Thyroid gland (tissue), 4 donors: ENCODE measurements around the gene ZNF22.

ENCODE experiments used
- POLR2A ChIP-seq, 2 donors: fragments of 450-650 bp; IDR thresholded peaks; one replicate each; pipeline ENCODE4 v1.6.1; 2017; ENCODE audit warnings: antibody characterized with exemption in 2 of 2, mild to moderate bottlenecking in 2 of 2, moderate library complexity in 1 of 2
- TF ChIP-seq, protein P1 (sequence below), 6 experiments: fragments of 200-600 bp in 3 of 6; fragments of 450-650 bp in 3 of 6; sonication (generic) in 3 of 6; IDR thresholded peaks; one replicate each; pipeline ENCODE4 v1.5.1; 2016 to 2019; ENCODE audit warnings: antibody characterized with exemption in 6 of 6, mild to moderate bottlenecking in 2 of 6, inconsistent platforms in 1 of 6, moderate library complexity in 1 of 6

DNA sequence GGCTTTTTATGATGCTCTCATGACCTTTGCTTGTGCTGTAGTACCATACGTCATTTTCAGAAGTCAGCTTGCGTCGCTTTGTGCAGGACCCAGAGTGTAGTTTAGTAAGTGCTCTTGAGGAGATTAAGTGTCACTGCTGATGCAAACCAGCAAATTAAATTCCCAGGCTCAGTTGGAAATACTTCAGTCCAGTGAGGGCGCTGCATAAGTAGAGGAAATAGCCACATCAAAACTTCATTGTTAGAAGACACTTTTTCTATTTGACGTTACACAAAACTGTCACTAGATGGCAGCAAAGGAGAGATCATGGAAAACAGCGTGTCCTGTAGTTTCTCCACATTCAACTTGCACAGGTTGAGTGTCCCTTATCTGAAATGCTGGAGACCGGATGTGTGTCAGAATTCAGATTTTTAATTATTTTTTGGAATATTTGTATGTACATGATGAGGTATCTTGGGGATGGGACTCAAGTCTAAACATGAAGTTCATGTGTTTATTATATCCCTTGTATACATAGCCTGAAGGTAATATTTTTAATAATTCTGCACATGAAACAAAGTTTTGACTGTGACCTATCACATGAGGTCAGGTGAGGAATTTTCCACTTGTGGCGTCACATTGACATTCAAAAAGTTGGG, 7.9 kb downstream of the ZNF22 start:
- no peak for TF ChIP-seq POLR2A (IDR thresholded peaks at IDR 0.05)
- TF ChIP-seq, protein P1, sequence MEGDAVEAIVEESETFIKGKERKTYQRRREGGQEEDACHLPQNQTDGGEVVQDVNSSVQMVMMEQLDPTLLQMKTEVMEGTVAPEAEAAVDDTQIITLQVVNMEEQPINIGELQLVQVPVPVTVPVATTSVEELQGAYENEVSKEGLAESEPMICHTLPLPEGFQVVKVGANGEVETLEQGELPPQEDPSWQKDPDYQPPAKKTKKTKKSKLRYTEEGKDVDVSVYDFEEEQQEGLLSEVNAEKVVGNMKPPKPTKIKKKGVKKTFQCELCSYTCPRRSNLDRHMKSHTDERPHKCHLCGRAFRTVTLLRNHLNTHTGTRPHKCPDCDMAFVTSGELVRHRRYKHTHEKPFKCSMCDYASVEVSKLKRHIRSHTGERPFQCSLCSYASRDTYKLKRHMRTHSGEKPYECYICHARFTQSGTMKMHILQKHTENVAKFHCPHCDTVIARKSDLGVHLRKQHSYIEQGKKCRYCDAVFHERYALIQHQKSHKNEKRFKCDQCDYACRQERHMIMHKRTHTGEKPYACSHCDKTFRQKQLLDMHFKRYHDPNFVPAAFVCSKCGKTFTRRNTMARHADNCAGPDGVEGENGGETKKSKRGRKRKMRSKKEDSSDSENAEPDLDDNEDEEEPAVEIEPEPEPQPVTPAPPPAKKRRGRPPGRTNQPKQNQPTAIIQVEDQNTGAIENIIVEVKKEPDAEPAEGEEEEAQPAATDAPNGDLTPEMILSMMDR (IDR thresholded peaks at IDR 0.05) = peak; percentile 61 to 95 (median 78)
